HL-60 (cell line): ENCODE results near the gene CACNA1D.
A peak's percentile ranks its signal among the peaks of the same experiment; 100 is the strongest.

ENCODE experiments used
- DNase-seq, 2 experiments: peaks; one replicate each; pipeline ENCODE4 v3.0.0-alpha.2; 2010 to 2020; ENCODE audit warnings: low read depth in 1 of 2, low spot score in 1 of 2
- H3K27ac ChIP-seq: fragments of 250-450 bp; sonication (Bioruptor Pico); replicated peaks from 2 replicates; pipeline ENCODE4 v1.5.1; 2020; ENCODE audit warnings: mild to moderate bottlenecking, moderate library complexity
- H3K27me3 ChIP-seq: fragments of 250-450 bp; sonication (Bioruptor Pico); 2 replicates; pipeline ENCODE4 v1.5.1; 2021; ENCODE audit warnings: mild to moderate bottlenecking, moderate library complexity; ENCODE audit not compliant: insufficient read depth, poor library complexity, severe bottlenecking
- H3K4me3 ChIP-seq: replicated peaks from 2 replicates; pipeline ENCODE4 v1.5.1; 2011; ENCODE audit warnings: mild to moderate bottlenecking, control low read depth, low read length; ENCODE audit not compliant: insufficient read depth
- CTCF ChIP-seq: IDR thresholded peaks from one replicate; pipeline ENCODE4 v1.5.1; 2011; ENCODE audit warnings: low read length, control low read depth, inconsistent platforms; ENCODE audit not compliant: insufficient read depth
- GABPA ChIP-seq: IDR thresholded peaks from 2 replicates; pipeline ENCODE4 v1.6.1; 2012; ENCODE audit warnings: low read depth
- POLR2AphosphoS5 ChIP-seq: IDR thresholded peaks from 2 replicates; pipeline ENCODE4 v1.6.1; 2012; ENCODE audit warnings: low read depth
- SPI1 ChIP-seq: IDR thresholded peaks from 2 replicates; pipeline ENCODE4 v1.6.1; 2012; ENCODE audit warnings: low read depth, mild to moderate bottlenecking, borderline replicate concordance
- TF ChIP-seq, protein P1 (sequence below): IDR thresholded peaks from 2 replicates; pipeline ENCODE4 v1.6.1; 2012; ENCODE audit warnings: low read depth; ENCODE audit not compliant: insufficient replicate concordance

CACNA1D gene

DNA sequence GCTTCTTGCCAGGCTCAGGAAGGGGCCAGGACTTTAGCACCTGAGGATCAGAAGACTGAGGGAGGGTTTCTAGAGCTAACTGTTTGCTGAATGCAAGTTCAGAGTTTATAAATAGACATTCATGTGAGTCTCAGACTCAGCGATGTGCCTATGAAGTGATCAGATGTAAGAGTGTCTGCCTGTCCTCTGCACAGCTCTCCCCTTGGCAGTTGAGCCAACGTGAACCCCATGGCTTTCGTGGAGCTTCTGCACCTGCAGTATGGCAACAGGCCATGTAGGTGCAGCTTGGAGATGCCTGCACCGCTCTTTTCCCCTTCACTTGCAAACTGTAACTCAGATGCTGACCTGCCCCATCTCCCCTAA lies 209.9 kb downstream of the CACNA1D start:
- Histone ChIP-seq H3K27me3 (no peaks in the 10 kb centered on the region), H3K27ac (no peak overlapping the region)
- DNase-seq = no peak

GRCh38 chr3:53705024-53705745 lies 210.8 kb downstream of the CACNA1D start:
- no peaks in the 10 kb centered on the region for H3K27me3 ChIP-seq
- no peak for DNase-seq
- H3K27ac ChIP-seq = no peak overlapping the region
- no peak overlapping the region for H3K4me3 ChIP-seq
- TF ChIP-seq SPI1 (no peak), GABPA (no peak), CTCF (no peak)

More for the DNA sequence above, 209.9 kb downstream of the CACNA1D start:
- TF ChIP-seq POLR2AphosphoS5 (no peak), SPI1 (no peak), GABPA (no peak), CTCF (no peak)
- TF ChIP-seq, protein P1, sequence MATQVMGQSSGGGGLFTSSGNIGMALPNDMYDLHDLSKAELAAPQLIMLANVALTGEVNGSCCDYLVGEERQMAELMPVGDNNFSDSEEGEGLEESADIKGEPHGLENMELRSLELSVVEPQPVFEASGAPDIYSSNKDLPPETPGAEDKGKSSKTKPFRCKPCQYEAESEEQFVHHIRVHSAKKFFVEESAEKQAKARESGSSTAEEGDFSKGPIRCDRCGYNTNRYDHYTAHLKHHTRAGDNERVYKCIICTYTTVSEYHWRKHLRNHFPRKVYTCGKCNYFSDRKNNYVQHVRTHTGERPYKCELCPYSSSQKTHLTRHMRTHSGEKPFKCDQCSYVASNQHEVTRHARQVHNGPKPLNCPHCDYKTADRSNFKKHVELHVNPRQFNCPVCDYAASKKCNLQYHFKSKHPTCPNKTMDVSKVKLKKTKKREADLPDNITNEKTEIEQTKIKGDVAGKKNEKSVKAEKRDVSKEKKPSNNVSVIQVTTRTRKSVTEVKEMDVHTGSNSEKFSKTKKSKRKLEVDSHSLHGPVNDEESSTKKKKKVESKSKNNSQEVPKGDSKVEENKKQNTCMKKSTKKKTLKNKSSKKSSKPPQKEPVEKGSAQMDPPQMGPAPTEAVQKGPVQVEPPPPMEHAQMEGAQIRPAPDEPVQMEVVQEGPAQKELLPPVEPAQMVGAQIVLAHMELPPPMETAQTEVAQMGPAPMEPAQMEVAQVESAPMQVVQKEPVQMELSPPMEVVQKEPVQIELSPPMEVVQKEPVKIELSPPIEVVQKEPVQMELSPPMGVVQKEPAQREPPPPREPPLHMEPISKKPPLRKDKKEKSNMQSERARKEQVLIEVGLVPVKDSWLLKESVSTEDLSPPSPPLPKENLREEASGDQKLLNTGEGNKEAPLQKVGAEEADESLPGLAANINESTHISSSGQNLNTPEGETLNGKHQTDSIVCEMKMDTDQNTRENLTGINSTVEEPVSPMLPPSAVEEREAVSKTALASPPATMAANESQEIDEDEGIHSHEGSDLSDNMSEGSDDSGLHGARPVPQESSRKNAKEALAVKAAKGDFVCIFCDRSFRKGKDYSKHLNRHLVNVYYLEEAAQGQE = no peak
- H3K4me3 ChIP-seq = no peak overlapping the region

DNA sequence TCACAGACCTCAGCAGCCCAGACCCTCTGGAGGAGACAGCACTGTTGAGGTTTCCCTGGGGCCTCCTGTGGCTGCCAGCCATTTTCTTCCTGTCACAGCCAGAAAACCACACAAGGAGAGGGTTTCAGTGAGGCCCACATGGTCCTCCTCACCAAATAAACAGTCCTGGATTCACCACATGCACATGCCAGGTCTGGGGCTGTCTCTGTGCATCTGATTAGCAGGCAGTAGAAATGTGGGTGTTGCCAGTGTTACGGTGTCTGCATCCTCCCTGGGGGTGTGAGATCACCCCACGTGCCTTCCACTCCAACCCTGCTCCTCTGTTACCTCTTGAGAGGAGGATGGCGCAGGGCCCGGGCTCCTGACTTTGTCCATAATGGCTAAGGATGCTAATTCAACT lies 211.4 kb downstream of the CACNA1D start:
- no peak for DNase-seq
- Histone ChIP-seq H3K27ac (no peak overlapping the region), H3K27me3 (no peaks in the 10 kb centered on the region), H3K4me3 (no peak overlapping the region)
- TF ChIP-seq GABPA (no peak), SPI1 (no peak), CTCF (no peak), POLR2AphosphoS5 (no peak)
- TF ChIP-seq, protein P1 = no peak

GRCh38 chr3:53707222-53707621 lies 212.8 kb downstream of the CACNA1D start:
- H3K27ac ChIP-seq = peak overlapping the region; percentile 72
- TF ChIP-seq, protein P1 = no peak
- TF ChIP-seq GABPA (no peak), POLR2AphosphoS5 (no peak), SPI1 (no peak), CTCF (no peak)
- no peak overlapping the region for H3K4me3 ChIP-seq
- no peak for DNase-seq
- H3K27me3 ChIP-seq = no peaks in the 10 kb centered on the region
